GM18868 (cell line): ENCODE results near the gene APOC4.
"Not testable (repeated sequence)": the region's sequence is repeated elsewhere in the genome, so short reads cannot be mapped to it uniquely, and the experiment has no call there.

Source experiments
- ATAC-seq: cut with Tn5 transposase; IDR thresholded peaks from one replicate; pipeline ENCODE4 v1.9.1; 2021; ENCODE audit warnings: mild to moderate bottlenecking, moderate library complexity; ENCODE audit not compliant: unreplicated experiment

Gene APOC4

DNA sequence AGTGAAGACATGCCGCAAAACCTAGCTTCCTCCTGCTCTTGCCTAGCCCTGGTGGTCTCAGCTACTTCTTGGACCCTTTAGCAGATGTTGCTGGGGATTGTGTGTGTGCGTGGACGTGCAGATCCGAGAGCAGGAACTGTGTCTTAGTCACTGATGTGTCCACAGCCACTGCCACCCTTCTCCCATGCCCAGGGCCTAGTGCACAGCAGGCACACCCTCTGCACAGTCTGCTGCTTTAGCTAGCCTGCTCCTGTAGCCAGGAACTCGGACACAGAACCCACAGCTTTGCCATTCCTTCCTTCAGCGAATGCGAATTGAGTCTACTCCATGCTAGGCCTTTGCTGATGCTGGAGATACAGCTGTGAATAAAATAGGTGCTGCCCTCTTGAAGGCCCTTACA, 15.5 kb downstream of the APOC4 start:
- ATAC-seq = no peak

DNA sequence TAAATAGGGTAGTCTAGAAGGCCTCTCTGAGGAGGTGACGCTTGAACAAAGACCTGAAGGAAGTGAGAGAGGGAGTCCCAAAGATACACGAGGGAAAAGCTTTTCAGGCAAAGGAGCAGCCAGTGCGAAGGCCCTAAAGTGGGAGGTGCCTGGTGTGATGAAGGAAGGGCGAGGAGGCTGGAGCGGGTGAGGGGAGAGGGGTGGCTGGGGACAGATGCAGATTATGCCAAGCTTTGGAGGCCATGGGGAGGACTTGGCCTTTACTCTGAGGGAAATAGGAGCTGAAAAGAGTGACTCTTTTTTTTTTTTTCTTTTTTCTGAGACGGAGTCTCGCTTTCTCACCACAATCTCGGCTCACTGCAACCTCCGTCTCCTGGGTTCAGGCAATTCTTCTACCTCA, 16.1 kb downstream of the APOC4 start:
- no peak for ATAC-seq

DNA sequence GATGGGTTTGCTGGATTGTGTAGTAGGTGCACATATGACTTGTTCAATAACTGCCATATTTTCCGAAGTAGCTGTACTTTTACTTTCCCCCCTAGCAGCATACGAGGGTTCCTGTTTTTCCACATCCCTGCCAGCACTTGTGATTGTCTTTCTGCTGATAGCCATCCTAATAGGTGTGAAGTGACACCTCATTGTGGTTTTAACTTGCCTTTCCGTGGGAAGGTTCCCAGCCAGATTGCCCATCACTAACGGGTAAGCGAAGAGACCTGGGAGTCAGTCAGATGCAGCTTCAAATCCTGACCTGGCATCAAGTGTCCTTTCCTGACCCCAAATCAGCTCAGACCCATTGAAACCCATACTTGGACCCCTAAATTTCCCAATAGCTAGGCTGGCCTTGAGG, 17.7 kb downstream of the APOC4 start:
- ATAC-seq = no peak

- no peak for ATAC-seq
Measured at GRCh38 chr19:44960906-44961728, 19.1 kb downstream of the APOC4 start.

- ATAC-seq = no peak
Measured at GRCh38 chr19:44961821-44962220, 19.8 kb downstream of the APOC4 start.

- ATAC-seq = no peak
Measured at GRCh38 chr19:44968118-44968517, 26.1 kb downstream of the APOC4 start.

DNA sequence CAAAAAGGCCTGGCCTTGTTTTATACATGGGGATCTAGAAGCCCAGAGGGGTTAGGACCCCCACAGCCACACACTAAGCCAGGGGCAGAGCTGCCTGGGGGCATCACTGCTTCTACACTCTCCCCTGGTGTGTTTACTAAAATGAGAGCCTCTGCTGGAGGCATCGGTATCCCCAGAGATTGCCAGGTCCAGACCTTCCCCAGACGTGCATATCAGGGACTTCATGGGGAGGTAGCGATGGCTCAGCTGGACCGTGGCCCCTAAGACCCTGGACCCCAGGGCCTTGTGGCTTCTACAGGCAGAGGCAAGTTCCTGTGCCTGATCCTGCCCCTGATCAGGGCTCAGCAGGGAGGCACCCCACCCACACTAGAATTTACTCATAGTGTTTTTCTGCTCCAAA, 26.6 kb downstream of the APOC4 start:
- no peak for ATAC-seq

DNA sequence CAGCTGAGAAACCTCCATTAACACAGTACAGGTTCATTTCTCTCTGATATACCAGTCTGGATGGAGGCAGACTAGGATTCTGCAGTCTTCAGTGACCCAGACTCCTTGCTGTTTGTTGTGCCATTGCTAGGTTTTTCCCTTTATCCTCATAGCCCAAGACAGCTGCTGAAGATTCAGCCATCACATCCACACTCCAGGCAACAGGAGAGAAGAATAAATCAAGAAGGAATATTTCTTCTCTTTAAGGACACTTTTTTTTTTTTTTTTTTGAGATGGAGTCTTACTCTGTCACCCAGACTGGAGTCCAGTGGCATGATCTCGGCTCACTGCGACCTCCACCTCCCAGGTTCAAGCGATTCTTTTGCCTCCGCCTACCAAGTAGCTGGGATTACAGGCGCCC, 27.4 kb downstream of the APOC4 start:
- no peak for ATAC-seq

DNA sequence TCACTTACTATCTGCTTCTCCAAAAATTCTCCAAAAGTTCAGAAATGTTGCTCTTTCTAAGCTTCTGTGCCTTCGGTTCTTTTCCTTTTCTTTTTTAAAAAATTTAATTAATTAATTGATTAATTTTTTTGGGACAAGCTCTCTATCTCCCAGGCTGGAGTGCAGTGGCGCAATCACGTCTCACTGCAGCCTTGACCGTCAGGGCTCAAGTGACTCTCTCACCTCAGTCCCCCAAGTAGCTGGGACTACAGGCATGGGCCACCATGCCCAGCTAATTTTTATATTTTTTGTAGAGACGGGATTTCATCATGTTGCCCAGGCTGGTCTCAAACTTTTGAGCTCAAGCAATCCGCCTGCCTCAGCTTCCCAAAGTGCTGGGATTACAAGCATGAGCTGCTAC, 29.4 kb downstream of the APOC4 start:
- not testable (repeated sequence) for ATAC-seq

GRCh38 chr19:44972802-44973201, 30.8 kb downstream of the APOC4 start:
- ATAC-seq = no peak

- no peak for ATAC-seq
Measured at GRCh38 chr19:44973982-44974735, 32.1 kb downstream of the APOC4 start.

DNA sequence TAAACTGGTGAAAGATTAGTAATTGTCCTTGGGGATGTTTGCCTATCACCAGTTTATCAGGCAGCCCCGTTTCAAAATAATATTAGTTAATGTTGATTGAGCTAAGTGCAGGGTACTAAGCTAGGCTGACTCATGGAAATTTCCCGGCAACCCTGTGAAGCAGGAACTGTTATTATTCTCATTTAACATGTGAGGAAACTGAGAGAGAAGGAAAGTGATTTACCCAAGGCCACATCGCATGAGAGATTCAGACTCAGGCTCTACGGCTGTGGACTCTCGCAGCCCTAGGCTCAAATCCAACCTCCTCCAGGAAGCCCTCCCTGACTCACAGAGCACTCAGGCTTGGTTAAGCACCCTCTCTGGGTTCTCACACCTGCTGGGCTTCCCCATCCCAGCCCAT, 32.8 kb downstream of the APOC4 start:
- no peak for ATAC-seq

GRCh38 chr19:44975444-44975843, 33.4 kb downstream of the APOC4 start:
- no peak for ATAC-seq

DNA sequence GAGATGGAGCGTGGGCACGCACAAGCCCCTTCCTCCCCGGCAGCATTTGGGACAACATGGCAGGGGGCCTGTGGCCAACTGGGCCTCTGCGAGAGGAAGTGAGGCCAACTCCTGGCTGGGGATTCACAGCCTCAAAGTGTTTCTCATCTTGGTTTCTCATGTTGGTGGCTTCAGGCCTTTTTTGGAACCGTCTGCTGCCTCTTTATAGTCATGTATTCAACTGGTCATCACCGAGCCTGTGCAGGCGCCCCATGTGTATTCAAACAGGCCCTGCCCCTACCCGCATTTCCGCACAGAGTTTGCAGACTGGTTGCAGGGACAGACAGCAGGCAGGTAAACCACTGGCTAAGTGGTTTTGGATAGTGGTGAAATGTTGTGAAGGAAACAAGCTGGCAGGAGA, 42.0 kb downstream of the APOC4 start:
- ATAC-seq = no peak

- ATAC-seq = no peak
Measured at GRCh38 chr19:44985445-44985844, 43.4 kb downstream of the APOC4 start.

GRCh38 chr19:44986389-44986788, 44.4 kb downstream of the APOC4 start:
- no peak for ATAC-seq

GRCh38 chr19:44987148-44987675, 45.2 kb downstream of the APOC4 start:
- no peak for ATAC-seq

- ATAC-seq = no peak
Measured at GRCh38 chr19:44988273-44988672, 46.2 kb downstream of the APOC4 start.

GRCh38 chr19:44988896-44989556, 47.0 kb downstream of the APOC4 start:
- no peak for ATAC-seq

DNA sequence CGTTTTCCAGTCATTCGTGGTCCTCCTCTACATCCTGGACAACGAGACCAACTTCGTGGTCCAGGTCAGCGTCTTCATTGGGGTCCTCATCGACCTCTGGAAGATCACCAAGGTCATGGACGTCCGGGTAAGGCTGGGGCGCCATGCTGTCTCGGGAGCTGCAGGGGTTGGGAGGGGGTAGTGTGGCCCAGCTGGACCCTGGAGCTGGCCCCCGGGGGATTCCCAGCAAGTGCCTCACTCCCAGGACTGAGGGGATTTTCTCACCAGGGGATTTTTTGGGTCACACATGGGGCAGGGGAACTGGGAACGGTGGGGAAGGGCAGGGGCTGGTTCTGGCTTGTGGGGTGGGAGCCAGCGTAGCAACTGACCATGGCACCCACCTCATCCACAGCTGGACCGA, 48.4 kb downstream of the APOC4 start:
- ATAC-seq = no peak

DNA sequence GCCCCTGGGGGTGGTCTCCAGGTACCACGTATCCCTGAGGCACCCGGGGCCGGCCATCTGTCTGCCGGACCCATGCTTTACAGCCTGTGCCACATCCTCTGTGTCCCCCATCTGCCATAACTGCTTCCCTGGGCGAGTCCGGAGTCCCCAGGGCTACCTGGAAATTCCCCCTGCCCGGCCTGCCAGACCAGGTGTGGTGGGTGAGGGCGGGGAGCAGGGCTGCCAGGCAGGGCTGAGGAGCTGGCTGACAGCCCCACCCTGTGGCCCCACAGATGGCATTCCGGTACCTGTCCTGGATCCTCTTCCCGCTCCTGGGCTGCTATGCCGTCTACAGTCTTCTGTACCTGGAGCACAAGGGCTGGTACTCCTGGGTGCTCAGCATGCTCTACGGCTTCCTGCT, 48.9 kb downstream of the APOC4 start:
- no peak for ATAC-seq
